Activated CD8-positive, alpha-beta memory T cell treated with anti-CD3 and anti-CD28 coated beads for 4 hours (primary cell): Measurements from ENCODE around the gene CCT6B.

Experiments used
- DNase-seq, 2 donors: peaks; one replicate each; pipeline ENCODE4 v3.0.0-alpha.2; 2020; ENCODE audit warnings: low read depth in 2 of 2

The CCT6B gene

GRCh38 chr17:34886831-34887230 lies 74.4 kb downstream of the CCT6B start:
- no peak for DNase-seq

- no peak for DNase-seq
Observed at GRCh38 chr17:34885076-34885475, 76.2 kb downstream of the CCT6B start.

GRCh38 chr17:34884597-34884996 lies 76.7 kb downstream of the CCT6B start:
- DNase-seq: no peak

GRCh38 chr17:34883106-34884000 lies 77.9 kb downstream of the CCT6B start:
- no peak for DNase-seq

GRCh38 chr17:34879146-34879545 lies 82.1 kb downstream of the CCT6B start:
- DNase-seq: no peak
